GM12864 (cell line): ENCODE results near the gene PDIK1L.

Experiments
- DNase-seq: peaks from one replicate; pipeline ENCODE4 v3.0.0-alpha.2; 2011; ENCODE audit warnings: low read depth
- H3K4me3 ChIP-seq: 2 replicates; pipeline ENCODE4 v1.5.1; 2011; ENCODE audit warnings: mild to moderate bottlenecking, low read depth, low read length, control low read depth
- CTCF ChIP-seq: IDR thresholded peaks from 2 replicates; pipeline ENCODE4 v1.5.1; 2011; ENCODE audit warnings: low read depth, mild to moderate bottlenecking, moderate library complexity, low read length, control low read depth, inconsistent platforms; ENCODE audit errors: missing control alignments

PDIK1L gene

GRCh38 chr1:26122988-26123973 is 11.7 kb downstream of the PDIK1L start:
- no peak for TF ChIP-seq CTCF
- no peak for DNase-seq
- no peak overlapping the region for H3K4me3 ChIP-seq

GRCh38 chr1:26124418-26125331 is 13.1 kb downstream of the PDIK1L start:
- H3K4me3 ChIP-seq = no peak overlapping the region
- TF ChIP-seq CTCF = no peak
- no peak for DNase-seq

- no peak for DNase-seq
- H3K4me3 ChIP-seq = no peak overlapping the region
- no peak for TF ChIP-seq CTCF
Observed at GRCh38 chr1:26125382-26125781, 13.8 kb downstream of the PDIK1L start.

- H3K4me3 ChIP-seq = no peak overlapping the region
- no peak for DNase-seq
- TF ChIP-seq CTCF = no peak
Observed at GRCh38 chr1:26125946-26126320, 14.3 kb downstream of the PDIK1L start.

GRCh38 chr1:26126321-26127084 is 14.9 kb downstream of the PDIK1L start:
- peak; percentile 55 for DNase-seq
- no peak overlapping the region for H3K4me3 ChIP-seq
- TF ChIP-seq CTCF = no peak
